ENCODE results near the gene ART1.
"Not testable (repeated sequence)": the region's sequence is repeated elsewhere in the genome, so short reads cannot be mapped to it uniquely, and the experiment has no call there.

ART1 gene

DNA sequence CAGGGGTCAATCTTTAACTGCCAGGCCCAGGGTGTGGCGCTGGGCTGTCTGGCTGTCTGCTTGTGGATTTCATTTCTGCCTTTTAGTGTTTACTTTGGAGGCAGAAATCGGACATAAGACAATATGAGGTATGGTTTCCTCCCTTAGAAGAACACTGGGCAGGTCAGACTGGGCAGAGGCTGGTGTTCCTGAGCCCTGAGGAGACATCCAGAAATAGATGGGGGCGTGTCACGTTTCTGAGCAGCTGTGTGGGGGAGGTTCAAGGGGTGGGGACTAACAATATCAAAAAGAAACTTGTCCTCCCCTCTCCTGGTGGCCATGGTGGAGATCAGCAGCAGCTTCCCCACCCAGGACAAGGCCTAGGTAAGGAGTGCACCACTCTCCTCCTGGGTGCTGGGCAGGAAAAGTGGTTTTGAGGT is at the start of gene ART1:
Gene ART1 (plus strand): TSS at position 312 of the 419 bp plus-strand sequence. CDS start 14,086 bp downstream, outside the sequence.
- DNase-seq (ENCODE audit: low read depth in 2 of 2), result no peak

DNA sequence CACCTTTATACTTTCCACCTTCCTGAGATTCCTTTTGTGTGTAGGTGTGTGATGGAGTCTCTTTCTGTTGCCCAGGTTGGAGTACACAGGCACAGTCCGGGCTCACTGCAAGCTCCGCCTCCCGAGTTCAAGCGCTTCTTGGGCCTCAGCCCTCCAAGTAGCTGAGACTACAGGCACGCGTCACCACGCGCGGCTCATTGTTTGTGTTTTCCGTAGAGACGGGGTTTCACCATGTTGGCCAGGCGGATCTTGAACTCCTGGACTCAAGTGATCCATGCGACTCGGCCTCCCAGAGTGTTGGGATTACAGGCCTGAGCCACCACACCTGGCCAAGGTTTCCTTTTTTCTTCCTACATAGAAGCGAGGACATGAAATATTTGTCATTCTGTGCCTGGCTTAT is 47.2 kb upstream of the ART1 start:
- DNase-seq (ENCODE audit: low read depth in 2 of 2), result not testable (repeated sequence)

DNA sequence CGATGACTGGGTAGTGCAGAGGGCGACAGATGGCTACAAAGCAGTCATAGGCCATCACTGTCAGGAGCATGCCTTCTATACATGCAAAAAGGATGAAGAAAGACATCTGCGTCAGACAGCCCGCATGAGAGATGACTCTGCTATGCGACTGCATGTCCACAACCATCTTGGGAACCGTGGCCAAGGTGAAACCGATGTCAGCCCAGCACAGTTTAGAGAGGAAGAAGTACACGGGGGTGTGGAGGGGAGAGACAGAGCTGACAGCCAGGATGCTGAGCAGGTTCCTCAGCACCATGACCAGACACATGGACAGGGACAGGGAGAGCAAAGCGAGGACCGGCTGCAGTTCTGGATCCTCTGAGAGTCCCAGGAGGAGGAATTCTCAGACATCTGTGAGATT is 44.7 kb upstream of the ART1 start:
- DNase-seq (ENCODE audit: low read depth in 2 of 2), result not testable (repeated sequence)

DNA sequence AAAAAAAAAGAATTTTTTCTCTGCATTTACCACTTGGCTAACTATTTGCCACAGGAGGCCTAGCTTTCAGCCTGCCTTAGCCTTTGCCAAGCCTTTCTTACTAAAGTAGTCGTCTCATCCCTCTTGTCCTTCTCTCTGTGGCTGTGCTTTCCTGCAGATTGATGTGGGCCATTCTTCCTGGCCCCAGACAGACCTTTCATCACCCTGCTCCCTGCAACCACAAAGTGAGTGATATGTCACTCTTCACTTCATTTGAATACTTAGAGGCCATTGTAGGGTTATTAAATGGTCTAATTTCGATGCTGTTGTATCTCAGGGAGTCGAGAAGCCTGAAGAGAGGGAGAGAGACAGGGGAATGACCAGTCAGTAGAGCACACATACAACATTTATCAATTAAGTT is 40.8 kb upstream of the ART1 start:
- DNase-seq (ENCODE audit: low read depth in 2 of 2), result no peak

- DNase-seq (ENCODE audit: low read depth in 2 of 2), result no peak
Measured at GRCh38 chr11:3605283-3605662, 39.7 kb upstream of the ART1 start.

DNA sequence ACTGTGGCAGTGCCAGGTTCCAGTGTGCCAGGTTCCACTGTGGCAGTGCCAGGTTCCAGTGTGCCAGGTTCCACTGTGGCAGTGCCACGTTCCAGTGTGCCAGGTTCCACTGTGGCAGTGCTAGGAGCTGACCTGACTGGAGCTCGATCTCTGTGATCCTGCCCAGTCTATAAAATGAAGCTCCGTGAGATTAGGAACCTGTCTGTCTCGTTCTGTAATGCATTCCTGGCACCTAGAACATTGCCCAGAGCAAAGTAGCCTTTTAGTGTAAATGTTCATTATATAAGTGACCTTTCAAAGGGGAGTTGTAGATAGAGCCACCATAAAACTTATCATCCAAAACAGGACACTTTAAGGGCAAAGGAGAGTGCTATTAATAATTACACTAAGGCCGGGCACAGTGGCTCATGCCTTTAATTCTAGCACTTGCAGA is 39.1 kb upstream of the ART1 start:
- DNase-seq (ENCODE audit: low read depth in 2 of 2), result no peak

DNA sequence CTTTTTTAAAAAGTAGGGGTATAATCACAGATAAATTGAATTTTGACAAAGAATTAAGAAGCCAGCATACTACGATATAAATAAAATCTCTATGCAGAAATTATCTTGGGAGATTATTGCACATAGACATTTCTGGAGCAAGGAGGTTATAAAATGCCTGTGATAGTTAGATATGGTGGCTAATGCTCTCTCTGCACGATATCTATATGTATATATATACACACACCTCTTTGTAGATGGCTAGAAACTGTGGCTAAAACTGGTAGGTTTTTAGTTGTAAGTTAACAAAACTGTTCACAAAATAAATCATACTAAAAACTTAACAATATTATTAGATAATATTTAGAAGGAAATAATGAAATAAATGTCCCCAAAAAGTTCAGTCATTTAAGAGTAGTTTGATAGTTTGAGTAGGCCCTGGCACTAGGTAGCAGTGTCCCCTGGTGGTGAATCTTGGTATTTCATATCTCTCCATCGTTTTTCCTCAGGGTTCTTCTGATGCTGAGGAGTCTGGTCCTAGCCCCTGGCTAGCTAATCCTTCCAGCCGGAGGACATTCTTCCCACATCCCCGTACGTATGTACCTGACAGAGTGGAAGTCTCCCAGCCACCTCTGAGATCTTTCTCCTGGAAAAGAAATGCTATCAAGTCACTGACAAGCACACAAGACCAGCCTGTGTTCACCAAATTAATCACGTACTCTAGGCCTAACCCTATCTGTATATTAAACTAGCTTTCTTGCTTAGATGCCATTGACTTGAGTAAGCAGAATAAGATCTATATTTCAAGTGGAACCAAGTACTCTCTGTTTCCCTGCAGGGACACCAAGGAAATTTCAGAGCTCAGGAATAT is 35.3 kb upstream of the ART1 start:
- no peak for DNase-seq (ENCODE audit: low read depth in 2 of 2)

DNA sequence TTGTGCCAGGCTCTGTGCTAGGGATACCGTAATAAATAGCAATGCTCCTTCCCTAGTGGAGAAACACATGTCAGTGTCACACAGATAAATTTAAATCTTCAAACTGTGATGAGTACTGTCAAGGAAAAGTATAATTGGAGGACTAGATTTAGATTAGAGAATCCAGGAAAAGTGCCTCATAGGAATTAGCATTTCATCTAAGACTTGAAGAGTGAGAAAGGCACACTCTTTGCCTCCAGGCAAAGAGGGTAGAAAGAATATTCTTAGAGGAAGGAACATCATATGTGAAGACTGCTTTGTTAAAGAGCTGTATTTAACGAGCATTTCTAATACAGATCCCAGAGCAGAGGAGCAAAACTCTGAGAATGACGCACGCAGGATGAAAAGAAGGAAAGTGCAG is 34.1 kb upstream of the ART1 start:
- DNase-seq (ENCODE audit: low read depth in 2 of 2), result no peak

DNA sequence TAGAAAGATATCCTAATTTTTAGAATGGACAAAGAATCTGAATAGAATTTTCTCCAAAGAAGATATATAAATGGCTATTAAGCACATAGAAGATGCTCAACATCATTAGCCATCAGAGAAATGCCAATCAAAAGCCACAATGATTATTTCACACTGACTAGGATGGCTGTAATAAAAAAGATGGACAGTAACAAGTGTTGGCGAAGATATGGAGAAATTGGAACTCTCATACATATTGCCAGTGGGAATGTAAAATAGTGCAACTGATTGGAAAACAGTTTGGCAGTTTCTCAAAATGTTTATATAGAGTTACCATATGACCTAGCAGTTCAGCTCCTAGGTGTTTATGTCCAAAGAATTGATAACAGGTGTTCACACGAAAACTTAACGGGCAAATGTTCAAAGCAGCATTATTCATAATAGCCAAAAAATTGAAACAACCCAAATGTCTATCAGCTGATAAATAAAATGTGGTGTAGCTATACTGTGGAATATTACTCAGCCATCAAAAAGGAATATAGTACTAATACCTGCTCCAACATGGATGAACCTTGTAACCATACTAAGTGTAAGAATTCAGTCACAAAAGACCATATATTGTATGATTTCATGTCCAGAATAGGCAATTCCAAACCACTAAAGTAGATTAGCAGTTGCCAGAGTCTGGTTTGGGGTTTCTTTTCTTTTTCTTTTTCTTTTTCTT is 32.8 kb upstream of the ART1 start:
- DNase-seq (ENCODE audit: low read depth in 2 of 2), result no peak

DNA sequence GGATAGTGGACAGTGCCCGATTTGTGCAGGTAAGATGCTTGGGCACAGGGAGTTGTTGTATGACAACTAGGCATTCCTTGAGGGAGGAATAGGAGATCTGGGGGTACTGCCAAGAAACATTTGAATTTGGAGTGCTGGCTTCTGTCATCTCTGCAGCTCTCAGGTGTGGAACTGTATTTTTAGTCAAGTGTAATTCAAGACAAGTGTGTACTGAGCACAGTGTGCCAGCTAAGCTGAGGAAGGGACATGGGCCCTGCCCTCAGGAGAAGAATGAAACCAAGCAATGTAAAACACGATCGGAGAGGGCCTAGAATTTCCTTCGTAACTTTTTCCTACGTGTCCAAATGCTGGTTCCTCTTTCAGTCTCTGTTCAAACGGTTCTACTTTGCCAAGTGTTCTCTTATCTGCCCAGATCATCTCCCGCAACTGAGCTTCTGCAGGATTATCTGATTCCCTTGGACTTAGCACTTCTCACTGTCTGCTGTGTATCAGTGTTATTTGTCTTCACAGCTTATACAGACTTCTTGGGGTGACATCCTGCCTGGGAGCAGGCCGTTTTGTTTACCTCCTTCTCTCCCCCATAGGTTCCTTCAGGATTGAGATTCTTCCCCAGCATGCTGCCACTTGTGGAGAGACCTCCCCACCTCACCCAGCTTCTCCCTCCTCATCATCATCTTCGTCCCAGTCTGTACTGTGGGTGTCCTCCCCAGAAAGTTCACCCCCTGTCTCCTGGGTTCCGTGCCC is 30.8 kb upstream of the ART1 start:
- no peak for DNase-seq (ENCODE audit: low read depth in 2 of 2)

DNA sequence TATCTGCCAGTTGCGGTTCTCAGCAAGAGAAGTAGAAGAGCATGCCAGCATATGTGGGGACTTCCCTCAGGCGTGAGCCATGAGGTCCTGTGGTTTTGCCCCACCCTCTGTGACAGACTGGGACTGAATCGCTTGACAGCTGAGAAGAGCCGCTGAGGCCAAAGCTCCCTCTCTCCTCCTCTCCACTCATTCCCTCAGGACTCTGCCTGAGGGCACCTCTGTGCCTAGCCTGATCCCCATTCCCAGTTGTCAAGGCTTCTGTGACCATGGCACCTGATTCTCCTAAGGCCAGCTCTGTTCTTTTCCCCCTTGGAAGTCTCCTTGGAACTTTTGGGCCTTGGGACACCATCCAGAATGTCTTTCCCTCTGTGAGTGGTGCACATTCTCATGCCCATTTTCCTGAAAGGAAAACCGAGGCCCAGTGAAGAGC is 30.2 kb upstream of the ART1 start:
- peak; percentile 35 to 43 for DNase-seq (ENCODE audit: low read depth in 2 of 2)

GRCh38 chr11:3615998-3616397 is 28.9 kb upstream of the ART1 start:
- DNase-seq (ENCODE audit: low read depth in 2 of 2), result no peak

DNA sequence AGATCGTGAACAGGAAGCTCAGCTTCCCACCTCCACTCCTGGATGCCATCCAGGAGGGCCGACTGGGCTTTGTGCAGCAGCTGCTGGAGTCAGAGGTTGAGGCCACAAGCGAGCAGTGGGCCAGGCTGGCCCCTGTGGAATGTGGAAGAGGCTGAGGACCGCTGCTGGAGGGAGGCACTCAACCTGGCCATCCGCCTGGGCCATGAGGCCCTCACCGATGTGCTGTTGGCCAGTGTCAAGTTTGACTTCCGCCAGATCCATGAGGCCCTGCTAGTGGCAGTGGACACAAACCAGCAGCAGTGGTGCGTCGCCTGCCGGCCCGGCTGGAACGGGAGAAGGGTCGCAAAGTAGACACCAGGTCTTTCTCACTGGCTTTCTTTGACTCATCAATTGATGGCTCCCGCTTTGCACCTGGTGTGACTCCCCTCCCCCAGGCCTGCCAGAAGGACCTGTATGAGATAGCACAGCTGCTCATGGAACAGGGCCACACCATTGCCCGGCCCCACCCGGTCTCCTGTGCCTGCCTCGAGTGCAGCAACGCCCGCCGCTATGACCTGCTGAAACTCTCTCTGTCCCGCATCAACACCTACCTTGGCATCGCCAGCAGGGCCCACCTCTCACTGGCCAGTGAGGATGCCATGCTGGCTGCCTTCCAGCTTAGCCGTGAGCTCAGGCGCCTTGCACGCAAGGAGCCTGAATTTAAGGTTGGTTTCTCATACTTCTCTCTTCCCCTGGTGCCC is 28.0 kb upstream of the ART1 start:
- DNase-seq (ENCODE audit: low read depth in 2 of 2), result no peak

- no peak for DNase-seq (ENCODE audit: low read depth in 2 of 2)
Measured at GRCh38 chr11:3617990-3618389, 26.9 kb upstream of the ART1 start.

DNA sequence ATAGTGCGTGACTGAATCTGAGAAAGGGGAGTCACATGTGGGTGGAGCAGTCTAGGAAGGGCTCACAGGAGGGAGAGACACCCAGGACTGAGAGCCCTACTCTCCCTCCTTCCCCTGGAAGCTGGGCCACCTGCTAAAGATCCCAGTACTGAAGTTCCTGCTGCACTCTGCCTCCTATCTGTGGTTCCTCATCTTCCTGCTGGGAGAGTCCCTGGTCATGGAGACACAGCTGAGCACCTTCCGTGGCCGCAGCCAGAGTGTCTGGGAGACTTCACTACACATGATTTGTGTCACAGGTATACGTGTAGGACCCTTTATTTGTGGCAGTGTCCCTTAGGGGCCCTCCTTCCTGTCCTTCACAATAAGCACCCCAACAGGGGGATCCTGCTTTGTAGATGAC is 22.4 kb upstream of the ART1 start:
- DNase-seq (ENCODE audit: low read depth in 2 of 2), result no peak

DNA sequence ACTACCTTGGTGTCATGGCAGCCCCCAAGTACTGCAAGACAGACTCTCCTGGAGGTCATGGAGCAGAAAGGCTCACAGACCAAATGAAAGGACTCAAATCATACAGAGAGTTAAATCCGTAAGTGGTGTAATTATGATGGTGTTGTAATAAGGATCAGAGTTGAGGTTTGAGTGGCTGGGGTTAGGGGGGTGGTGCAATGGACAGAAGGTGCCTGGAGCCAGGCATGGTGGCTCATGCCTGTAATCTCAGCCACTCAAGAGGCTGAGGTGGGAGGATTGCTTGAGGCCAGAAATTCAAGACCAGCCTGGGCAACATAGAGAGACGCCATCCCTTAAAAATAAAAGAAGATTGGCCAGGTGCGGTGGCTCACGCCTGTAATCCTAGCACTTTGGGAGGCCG is 21.8 kb upstream of the ART1 start:
- no peak for DNase-seq (ENCODE audit: low read depth in 2 of 2)

DNA sequence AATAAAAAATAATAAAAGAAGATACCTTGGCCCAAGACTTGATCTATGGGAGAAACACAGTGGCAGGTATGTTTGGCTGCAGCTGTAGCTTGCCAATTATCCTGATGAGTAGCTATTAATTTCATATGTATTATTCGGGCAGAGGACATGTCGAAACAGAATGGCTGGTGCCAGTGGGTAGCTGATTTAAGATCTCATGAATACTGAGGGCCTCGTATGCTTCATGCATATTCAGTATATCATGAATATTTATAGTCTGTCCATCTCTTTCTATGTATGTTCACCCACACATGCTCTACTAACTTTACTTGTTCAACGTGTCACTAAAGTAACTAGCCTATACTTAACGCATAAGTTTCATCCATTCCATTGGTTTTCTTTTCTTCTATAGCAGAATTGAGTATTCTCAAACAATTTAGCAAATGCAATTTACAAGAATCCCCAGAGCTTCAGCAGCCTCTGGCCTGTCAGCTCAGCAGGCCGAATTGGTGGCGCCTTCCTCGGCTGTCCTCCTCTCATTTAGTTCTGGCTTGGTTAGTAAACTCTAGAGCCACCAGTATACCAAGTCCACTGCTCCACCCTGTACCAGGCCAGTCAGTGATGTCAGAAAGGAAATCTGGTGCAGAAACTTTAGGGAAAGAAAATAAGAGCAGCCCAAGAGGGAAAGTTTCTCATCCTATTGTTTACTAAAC is 21.0 kb upstream of the ART1 start:
- DNase-seq (ENCODE audit: low read depth in 2 of 2), result no peak

GRCh38 chr11:3626250-3626960 is 18.5 kb upstream of the ART1 start:
- no peak for DNase-seq (ENCODE audit: low read depth in 2 of 2)

DNA sequence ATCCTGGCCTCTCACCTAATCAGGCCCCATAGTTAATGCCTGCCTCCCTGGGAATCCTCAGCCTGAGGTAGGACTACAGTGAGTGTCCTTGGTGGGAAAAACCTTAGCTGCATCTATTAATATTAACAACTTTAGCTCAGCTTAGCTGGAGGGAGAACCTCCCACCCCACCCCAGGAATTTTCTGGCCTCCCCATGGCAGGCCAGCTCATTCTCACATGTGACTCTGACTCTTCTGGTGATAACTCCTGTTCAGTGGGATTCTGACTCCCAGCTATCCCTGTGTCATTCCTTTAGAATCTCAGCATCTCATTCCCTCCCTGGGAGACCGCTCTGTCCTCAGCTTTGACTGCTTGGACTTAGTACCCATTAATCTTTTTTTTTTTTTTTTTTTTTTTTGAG is 17.6 kb upstream of the ART1 start:
- DNase-seq (ENCODE audit: low read depth in 2 of 2), result no peak

DNA sequence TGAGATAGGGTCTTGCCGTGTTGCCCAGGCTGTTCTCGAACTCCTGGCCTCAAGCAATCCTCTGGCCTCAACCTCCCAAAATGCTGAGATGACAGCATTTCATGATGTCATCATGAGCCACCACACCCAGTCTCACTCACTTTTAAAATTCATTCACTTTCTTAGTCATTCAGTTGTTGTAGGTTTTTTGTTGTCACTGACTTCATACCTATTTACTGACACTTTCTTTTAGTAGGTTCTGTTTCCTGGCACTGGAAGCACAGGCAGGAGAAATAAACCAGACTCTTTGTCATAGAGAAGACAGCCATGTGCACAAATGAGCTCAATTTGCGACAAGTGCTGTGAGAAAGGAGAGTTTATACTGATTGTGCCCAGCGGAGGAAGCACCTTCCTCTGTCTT is 13.6 kb upstream of the ART1 start:
- no peak for DNase-seq (ENCODE audit: low read depth in 2 of 2)

All from stimulated activated CD8-positive, alpha-beta memory T cell treated with anti-CD3 and anti-CD28 coated beads, Interleukin-15, amount 100 ng/mL, for 48 hours (primary cell).